Lower leg skin (tissue), 4 donors: Measurements from ENCODE around the gene TRAK1. TPM values are rescaled to one million over a fixed set of nuclear protein-coding genes. Genes with fewer than 3 reads are reported as not detected.

Source experiments
- DNase-seq, 2 donors: peaks; one replicate each; pipeline ENCODE4 v3.0.0-alpha.2; 2019; ENCODE audit warnings: low spot score in 2 of 2
- H3K4me3 ChIP-seq: fragments of 200-600 bp; sonication (generic); 2 replicates; pipeline ENCODE4 v1.5.1; 2017; ENCODE audit warnings: mild to moderate bottlenecking, low read depth; ENCODE audit not compliant: poor library complexity, severe bottlenecking
- POLR2A ChIP-seq, 2 donors: fragments of 450-650 bp; IDR thresholded peaks; one replicate each; pipeline ENCODE4 v1.6.1; 2016 to 2017; ENCODE audit warnings: antibody characterized with exemption in 2 of 2, mild to moderate bottlenecking in 1 of 2, moderate library complexity in 1 of 2
- WGBS, 2 donors: methylation state at CpG; one replicate each; pipeline ENCODE4 v1.1.5; 2018; 5-methylcytosine and 5-hydroxymethylcytosine counted together
- intact Hi-C: fragments of 100-400 bp; cut with DNase I; formaldehyde crosslinking; loops from one replicate; pipeline ENCODE4 v1.15.0; 2023; ENCODE audit warnings: low total_unique reads
- total RNA-seq, 4 donors: library from RNA; depleted of rRNA; stranded (reverse); fragments of >200 nt; gene quantifications; one replicate each; pipeline ENCODE4 v1.1.0, GENCODE V29; 2016
- TF ChIP-seq, protein P1 (sequence below), 3 donors: fragments of 450-650 bp; IDR thresholded peaks; one replicate each; pipeline ENCODE4 v1.5.1; 2016; ENCODE audit warnings: antibody characterized with exemption in 3 of 3, mild to moderate bottlenecking in 3 of 3, moderate library complexity in 2 of 3

The TRAK1 gene
- total RNA-seq, 4 donors from 2014 or later, result 69.0 to 96.3 (median 84.9) TPM

DNA sequence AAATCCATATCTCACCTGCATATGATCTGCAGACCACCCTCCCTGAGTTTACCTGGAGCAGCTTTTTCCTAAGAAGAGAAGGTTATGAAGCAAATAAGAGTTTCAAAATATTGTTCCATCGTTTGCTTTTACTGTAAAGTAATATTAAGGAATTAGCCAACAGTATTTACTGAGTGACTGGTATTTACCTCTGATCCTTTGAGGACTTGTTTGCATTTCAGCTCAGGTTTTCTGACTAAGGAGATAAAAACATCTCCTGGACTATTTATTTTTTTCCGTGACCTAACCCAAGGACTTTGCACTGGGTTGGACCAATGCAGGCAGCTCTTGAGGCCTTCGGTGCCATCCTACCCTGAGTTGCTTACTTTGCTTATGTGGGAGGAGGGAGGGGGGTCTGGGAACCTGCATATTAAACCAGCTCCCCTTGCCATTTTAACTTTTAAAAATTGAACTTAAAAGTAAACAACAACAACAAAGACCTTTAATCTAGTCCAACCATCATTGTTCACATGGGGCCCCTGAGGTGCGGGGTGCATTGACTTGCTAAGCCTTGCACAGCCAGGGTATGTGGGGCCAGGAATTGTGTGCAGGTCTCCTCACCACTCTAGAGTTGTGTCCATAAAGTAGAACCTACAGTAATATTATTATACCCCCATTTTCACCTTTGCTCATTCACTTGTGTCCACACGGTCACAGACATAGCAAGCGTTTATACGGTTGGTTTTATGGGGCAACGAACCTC lies 39.3 kb downstream of the TRAK1 start:
- no peak overlapping the region for H3K4me3 ChIP-seq
- TF ChIP-seq, protein P1, sequence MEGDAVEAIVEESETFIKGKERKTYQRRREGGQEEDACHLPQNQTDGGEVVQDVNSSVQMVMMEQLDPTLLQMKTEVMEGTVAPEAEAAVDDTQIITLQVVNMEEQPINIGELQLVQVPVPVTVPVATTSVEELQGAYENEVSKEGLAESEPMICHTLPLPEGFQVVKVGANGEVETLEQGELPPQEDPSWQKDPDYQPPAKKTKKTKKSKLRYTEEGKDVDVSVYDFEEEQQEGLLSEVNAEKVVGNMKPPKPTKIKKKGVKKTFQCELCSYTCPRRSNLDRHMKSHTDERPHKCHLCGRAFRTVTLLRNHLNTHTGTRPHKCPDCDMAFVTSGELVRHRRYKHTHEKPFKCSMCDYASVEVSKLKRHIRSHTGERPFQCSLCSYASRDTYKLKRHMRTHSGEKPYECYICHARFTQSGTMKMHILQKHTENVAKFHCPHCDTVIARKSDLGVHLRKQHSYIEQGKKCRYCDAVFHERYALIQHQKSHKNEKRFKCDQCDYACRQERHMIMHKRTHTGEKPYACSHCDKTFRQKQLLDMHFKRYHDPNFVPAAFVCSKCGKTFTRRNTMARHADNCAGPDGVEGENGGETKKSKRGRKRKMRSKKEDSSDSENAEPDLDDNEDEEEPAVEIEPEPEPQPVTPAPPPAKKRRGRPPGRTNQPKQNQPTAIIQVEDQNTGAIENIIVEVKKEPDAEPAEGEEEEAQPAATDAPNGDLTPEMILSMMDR (IDR thresholded peaks at IDR 0.05), result no peak
- TF ChIP-seq POLR2A (IDR thresholded peaks at IDR 0.05), result no peak
- 80 to 92% methylated on average over 8 of the region's 8 CpGs for WGBS, 2 donors
- DNase-seq, result no peak
- intact Hi-C loops, result no loop called here

DNA sequence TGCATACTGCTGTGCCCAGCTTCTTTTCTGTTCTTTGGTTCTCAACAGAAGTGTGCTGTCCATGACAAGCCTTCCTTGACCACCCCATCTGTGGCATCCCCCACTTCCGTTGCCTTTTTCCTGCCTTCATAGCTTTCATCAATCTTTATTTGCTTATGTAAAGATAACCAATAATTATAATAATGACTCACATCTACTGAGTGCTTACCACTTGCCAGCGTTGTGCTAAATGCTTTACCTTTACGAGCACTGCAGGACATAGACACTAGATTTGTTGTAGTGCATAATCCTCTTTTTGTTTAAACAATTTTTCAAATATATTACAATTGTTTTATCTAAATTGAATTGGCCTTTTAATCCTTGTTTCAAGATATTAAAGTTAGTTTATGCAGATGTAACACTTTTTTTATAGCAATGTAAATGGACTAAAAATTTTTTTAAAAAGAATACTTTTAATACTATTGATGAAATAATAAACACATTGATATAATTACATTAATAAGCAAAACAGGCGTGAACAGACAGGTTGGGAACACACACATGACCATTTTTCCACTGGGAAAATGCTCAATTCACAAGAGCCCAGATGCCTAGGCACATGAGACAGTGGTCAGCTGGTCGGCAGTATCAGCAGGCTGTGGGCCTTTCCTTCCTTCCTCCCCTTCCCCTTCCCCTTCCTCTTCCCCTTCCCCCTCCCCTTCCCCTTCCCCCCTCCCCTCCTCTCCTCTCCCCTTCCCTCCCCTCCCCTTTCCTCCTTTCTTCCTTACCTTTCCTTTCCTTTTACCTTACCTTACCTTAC lies 42.5 kb downstream of the TRAK1 start:
- no peak for DNase-seq
- intact Hi-C loops, result no loop called here
- no peak overlapping the region for H3K4me3 ChIP-seq
- WGBS, 2 donors, result 51 to 57% methylated on average over 5 of the region's 5 CpGs
- no peak for TF ChIP-seq POLR2A (IDR thresholded peaks at IDR 0.05)
- TF ChIP-seq, protein P1 (IDR thresholded peaks at IDR 0.05), result no peak

DNA sequence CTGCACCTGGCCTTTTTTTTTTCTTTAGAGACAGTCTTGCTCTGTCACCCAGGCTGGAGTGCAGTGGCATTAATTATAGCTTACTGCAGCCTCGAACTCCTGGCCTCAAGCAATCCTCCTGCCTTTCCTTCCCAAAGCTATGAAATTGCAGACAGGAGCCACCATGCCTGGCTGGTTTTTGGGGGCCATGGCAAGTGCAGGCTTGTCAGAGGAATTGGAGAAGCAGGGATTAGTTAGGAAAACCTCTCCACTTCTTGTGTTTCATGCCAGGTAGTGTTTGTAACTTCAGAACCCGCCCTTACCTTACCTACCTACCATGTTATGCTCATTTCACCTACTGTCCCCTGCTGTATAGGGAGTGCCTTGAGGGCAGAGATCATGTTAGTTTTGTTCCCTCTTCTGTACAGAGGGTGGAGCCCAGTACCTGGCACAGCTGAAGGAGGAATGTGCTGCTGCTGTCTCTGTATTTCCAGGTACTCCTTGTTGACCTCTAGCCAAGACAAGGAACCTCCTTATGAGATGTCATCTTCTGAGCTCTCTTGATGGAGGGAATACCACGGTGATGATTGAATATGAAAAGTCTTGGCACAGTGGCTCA lies 43.8 kb downstream of the TRAK1 start:
- TF ChIP-seq, protein P1 (IDR thresholded peaks at IDR 0.05), result no peak
- TF ChIP-seq POLR2A (IDR thresholded peaks at IDR 0.05), result no peak
- peak in 1 of 2 donors; percentile 42 for DNase-seq
- WGBS, 2 donors, result 48 to 52% methylated on average over 3 of the region's 3 CpGs
- no peak overlapping the region for H3K4me3 ChIP-seq
- intact Hi-C loops, result no loop called here

DNA sequence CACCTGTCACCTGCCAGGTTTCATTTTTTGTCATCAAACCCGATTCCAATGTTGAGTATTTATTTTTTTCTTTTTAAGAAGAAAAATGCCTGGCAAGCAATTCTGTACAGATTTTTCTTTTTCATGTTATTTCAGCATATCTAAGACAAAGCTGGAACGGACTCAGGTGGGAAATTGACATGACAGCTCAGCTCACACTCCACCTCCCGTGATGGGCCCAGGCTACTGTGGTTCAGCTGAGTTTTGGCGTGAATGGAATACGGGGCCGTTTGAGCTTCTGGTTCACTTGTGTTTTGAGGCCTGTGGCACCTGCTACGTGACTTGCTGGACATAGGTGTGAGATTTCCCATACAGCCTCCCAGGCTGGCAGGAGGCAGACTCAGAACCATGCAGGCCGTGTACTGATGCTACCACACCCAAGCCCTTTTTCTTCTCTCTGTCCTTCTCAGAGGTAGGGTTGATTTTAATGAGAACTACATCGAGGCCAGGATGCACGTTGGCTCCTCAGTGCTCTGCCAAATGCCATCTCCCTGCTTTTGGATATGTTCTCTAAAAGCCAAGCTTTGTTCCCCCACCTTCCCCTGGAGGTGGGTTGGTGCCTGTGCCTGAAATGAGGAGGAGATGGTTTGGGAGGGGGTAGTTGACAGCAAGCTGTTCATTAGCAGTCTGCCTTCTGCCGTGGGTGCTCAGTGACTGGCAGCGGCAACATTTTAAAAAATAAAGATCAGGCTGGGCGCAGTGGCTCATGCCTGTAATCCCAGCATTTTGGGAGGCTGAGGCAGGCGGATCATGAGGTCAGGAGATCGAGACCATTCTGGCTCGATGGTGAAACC lies 48.7 kb downstream of the TRAK1 start:
- DNase-seq, result no peak
- intact Hi-C loops, result no loop called here
- TF ChIP-seq POLR2A (IDR thresholded peaks at IDR 0.05), result no peak
- 83 to 86% methylated on average over 16 of the region's 16 CpGs for WGBS, 2 donors
- H3K4me3 ChIP-seq, result no peak overlapping the region

DNA sequence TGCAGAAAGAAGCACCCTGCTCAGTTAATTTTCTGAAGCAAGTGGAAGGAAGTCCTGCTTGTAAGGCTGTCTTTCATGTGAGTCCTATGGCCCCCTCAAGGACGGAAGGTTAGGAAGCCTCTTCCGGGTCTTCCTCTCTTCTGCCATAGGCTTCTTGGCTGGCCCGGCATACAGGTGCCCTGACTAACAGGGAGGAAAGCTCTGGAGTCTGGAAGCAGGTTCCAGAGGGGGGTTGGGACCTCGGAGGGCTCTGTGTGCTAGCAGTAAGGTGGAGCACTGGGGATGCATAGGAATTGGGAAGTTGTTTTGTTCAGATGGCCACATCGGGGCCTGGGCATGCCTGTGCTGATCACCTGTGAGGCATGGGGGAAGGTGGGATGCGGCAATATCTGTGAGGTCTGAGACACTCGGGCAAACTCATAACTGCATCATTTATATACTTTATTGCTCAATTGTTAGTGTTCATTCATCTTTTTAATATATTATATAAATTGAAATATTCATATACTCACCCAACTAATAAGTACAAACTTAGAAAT lies 49.6 kb downstream of the TRAK1 start:
- 74 to 81% methylated on average over 7 of the region's 7 CpGs for WGBS, 2 donors
- no peak for DNase-seq
- intact Hi-C loops, result no loop called here
- no peak for TF ChIP-seq POLR2A (IDR thresholded peaks at IDR 0.05)
- TF ChIP-seq, protein P1 (IDR thresholded peaks at IDR 0.05), result no peak
- no peak overlapping the region for H3K4me3 ChIP-seq
